Hematopoietic multipotent progenitor cell treated with erythropoietin and hydrocortisone succinate and interleukin-3 and kit ligand, for 6 days (in vitro differentiated cells): ENCODE data around the gene FXYD5.
A peak's percentile ranks its signal among the peaks of the same experiment; 100 is the strongest.

Experiments used
- DNase-seq: peaks from one replicate; pipeline ENCODE4 v3.0.0-alpha.2; 2015

FXYD5 gene

GRCh38 chr19:35157431-35157830 lies 2.9 kb downstream of the FXYD5 start:
- no peak for DNase-seq

GRCh38 chr19:35159606-35160005 lies 5.1 kb downstream of the FXYD5 start:
- DNase-seq = no peak

- no peak for DNase-seq
Observed at GRCh38 chr19:35160629-35161433, 6.3 kb downstream of the FXYD5 start.

GRCh38 chr19:35161434-35161743 lies 6.9 kb downstream of the FXYD5 start:
- DNase-seq = no peak

GRCh38 chr19:35162471-35163326 lies 8.2 kb downstream of the FXYD5 start:
- no peak for DNase-seq

- DNase-seq = no peak
Observed at GRCh38 chr19:35164418-35164817, 9.9 kb downstream of the FXYD5 start.

GRCh38 chr19:35165200-35166058 lies 10.9 kb downstream of the FXYD5 start:
- DNase-seq = no peak

- DNase-seq = peak; percentile 68
Observed at GRCh38 chr19:35166100-35167063, 11.8 kb downstream of the FXYD5 start.

- peak; percentile 56 for DNase-seq
Observed at GRCh38 chr19:35167251-35168119, 12.9 kb downstream of the FXYD5 start.

- DNase-seq = peak; percentile 71
Observed at GRCh38 chr19:35168196-35168595, 13.7 kb downstream of the FXYD5 start.

GRCh38 chr19:35169221-35169995 lies 14.9 kb downstream of the FXYD5 start:
- no peak for DNase-seq

- DNase-seq = no peak
Observed at GRCh38 chr19:35170359-35171061, 16.0 kb downstream of the FXYD5 start.

GRCh38 chr19:35171730-35172129 lies 17.2 kb downstream of the FXYD5 start:
- peak; percentile 80 for DNase-seq

GRCh38 chr19:35174226-35174625 lies 19.7 kb downstream of the FXYD5 start:
- DNase-seq = no peak

GRCh38 chr19:35176181-35176570 lies 21.6 kb downstream of the FXYD5 start:
- no peak for DNase-seq

GRCh38 chr19:35177377-35178274 lies 23.1 kb downstream of the FXYD5 start:
- peak; percentile 70 for DNase-seq

- no peak for DNase-seq
Observed at GRCh38 chr19:35178701-35179100, 24.2 kb downstream of the FXYD5 start.

- no peak for DNase-seq
Observed at GRCh38 chr19:35179830-35180229, 25.3 kb downstream of the FXYD5 start.
